ENCODE measurements around the gene PTCH2. TPM values are rescaled to one million over a fixed set of nuclear protein-coding genes. Genes with fewer than 3 reads are reported as not detected.

The PTCH2 gene
- total RNA-seq, 3 donors from 2014 or later: 0.32 to 2.2 (median 1.3) TPM

GRCh38 chr1:44874155-44874554, 31.1 kb upstream of the PTCH2 start:
- TF ChIP-seq POLR2AphosphoS5 (IDR thresholded peaks at IDR 0.05) (no peak), POLR2A (IDR thresholded peaks at IDR 0.05) (no peak), CTCF (IDR thresholded peaks at IDR 0.05) (no peak)
- DNase-seq (ENCODE audit: low spot score in 2 of 2): no peak
- Histone ChIP-seq H3K36me3 (no peaks in the 10 kb centered on the region), H3K27ac (no peak overlapping the region), H3K9me3 (no peaks in the 10 kb centered on the region), H3K4me1 (no peaks in the 10 kb centered on the region), H3K27me3 (no peaks in the 10 kb centered on the region), H3K4me3 (no peak overlapping the region)
- intact Hi-C loops (cut with DNase I; ENCODE audit: low total_unique reads): no loop called here

GRCh38 chr1:44870096-44870495, 27.0 kb upstream of the PTCH2 start:
- intact Hi-C loops (cut with DNase I; ENCODE audit: low total_unique reads): no loop called here
- Histone ChIP-seq H3K36me3 (peaks cover 5% of the 10 kb centered on the region), H3K27me3 (no peaks in the 10 kb centered on the region), H3K27ac (no peak overlapping the region), H3K4me3 (no peak overlapping the region), H3K4me1 (no peaks in the 10 kb centered on the region), H3K9me3 (no peaks in the 10 kb centered on the region)
- TF ChIP-seq POLR2AphosphoS5 (IDR thresholded peaks at IDR 0.05) (no peak), POLR2A (IDR thresholded peaks at IDR 0.05) (no peak), CTCF (IDR thresholded peaks at IDR 0.05) (no peak)
- no peak for DNase-seq (ENCODE audit: low spot score in 2 of 2)

- H3K27ac ChIP-seq: no peak overlapping the region
- no peaks in the 10 kb centered on the region for H3K9me3 ChIP-seq
- peaks cover 5% of the 10 kb centered on the region for H3K36me3 ChIP-seq
- no peak for DNase-seq (ENCODE audit: low spot score in 2 of 2)
- H3K27me3 ChIP-seq: no peaks in the 10 kb centered on the region
- TF ChIP-seq POLR2A (IDR thresholded peaks at IDR 0.05) (no peak), POLR2AphosphoS5 (IDR thresholded peaks at IDR 0.05) (no peak), CTCF (IDR thresholded peaks at IDR 0.05) (no peak)
- H3K4me3 ChIP-seq: no peak overlapping the region
- intact Hi-C loops (cut with DNase I; ENCODE audit: low total_unique reads): loop anchor here (5.0 kb wide), 1 partner anchor 370 kb away; no protein-coding TSS in a partner anchor
- H3K4me1 ChIP-seq: no peaks in the 10 kb centered on the region
Observed at GRCh38 chr1:44867801-44868200, 24.7 kb upstream of the PTCH2 start.

GRCh38 chr1:44862829-44863401, 19.9 kb upstream of the PTCH2 start:
- TF ChIP-seq POLR2AphosphoS5 (IDR thresholded peaks at IDR 0.05): no peak
- no peak for TF ChIP-seq POLR2A (IDR thresholded peaks at IDR 0.05)
- TF ChIP-seq CTCF (IDR thresholded peaks at IDR 0.05): no peak
- intact Hi-C loops (cut with DNase I; ENCODE audit: low total_unique reads): no loop called here
- Histone ChIP-seq H3K27ac (peak overlapping the region in 1 of 2 donors; percentile 11), H3K4me1 (no peaks in the 10 kb centered on the region), H3K4me3 (no peak overlapping the region), H3K27me3 (no peaks in the 10 kb centered on the region), H3K36me3 (peaks cover 5% of the 10 kb centered on the region), H3K9me3 (no peaks in the 10 kb centered on the region)
- no peak for DNase-seq (ENCODE audit: low spot score in 2 of 2)

- intact Hi-C loops (cut with DNase I; ENCODE audit: low total_unique reads): no loop called here
- Histone ChIP-seq H3K9me3 (no peaks in the 10 kb centered on the region), H3K4me3 (no peak overlapping the region), H3K27me3 (no peaks in the 10 kb centered on the region), H3K27ac (peak overlapping the region in 1 of 2 donors; percentile 25), H3K4me1 (no peaks in the 10 kb centered on the region), H3K36me3 (no peaks in the 10 kb centered on the region)
- DNase-seq (ENCODE audit: low spot score in 2 of 2): no peak
- TF ChIP-seq POLR2AphosphoS5 (IDR thresholded peaks at IDR 0.05): no peak
- TF ChIP-seq POLR2A (IDR thresholded peaks at IDR 0.05): no peak
Observed at GRCh38 chr1:44860891-44861425, 17.9 kb upstream of the PTCH2 start.
